SK-N-SH (cell line): ENCODE data around the gene ATP6V1G2. TPM values are rescaled to one million over a fixed set of nuclear protein-coding genes. Genes with fewer than 3 reads are reported as not detected.
A peak's percentile ranks its signal among the peaks of the same experiment; 100 is the strongest.

ENCODE experiments used
- CTCF ChIA-PET: fragments of 300-600, 350-600 bp; formaldehyde crosslinking; extraction: SDS; loops from one replicate; lab custom pipeline; 2021; lab: Yijun Ruan, JAX
- POLR2A ChIA-PET: fragments of 350-600 bp; sonication (Branson Sonifier 250); formaldehyde crosslinking; extraction: SDS; loops from one replicate; lab custom pipeline; 2020; ENCODE audit warnings: antibody characterized with exemption, inconsistent platforms; lab: Yijun Ruan, JAX
- DNase-seq: peaks from one replicate; pipeline ENCODE4 v3.0.0; 2012
- H2AFZ ChIP-seq: fragments of 200-600 bp; sonication (generic); 2 replicates; pipeline ENCODE4 v1.8.1; 2016; ENCODE audit warnings: antibody characterized with exemption, mild to moderate bottlenecking, low read depth
- H3F3A ChIP-seq: fragments of 200-600 bp; sonication (generic); replicated peaks from 2 replicates; pipeline ENCODE3; 2016; ENCODE audit warnings: antibody characterized with exemption, mild to moderate bottlenecking; ENCODE audit not compliant: insufficient read depth
- H3K27ac ChIP-seq, 2 experiments: fragments of 200-500 bp in 1 of 2; fragments of 200-600 bp in 1 of 2; sonication (Bioruptor generic) in 1 of 2; sonication (generic), shearing (Covaris generic) in 1 of 2; 2 replicates each; pipeline versions ENCODE4 v1.5.1 to v1.6.1; 2014 to 2016; ENCODE audit warnings: low read depth in 2 of 2, inconsistent platforms in 1 of 2, low read length in 1 of 2, mild to moderate bottlenecking in 1 of 2, mixed read lengths in 1 of 2
- H3K27me3 ChIP-seq: fragments of 200-600 bp; sonication (generic), shearing (Covaris generic); 2 replicates; pipeline ENCODE4 v1.6.1; 2016; ENCODE audit warnings: mixed run types; ENCODE audit not compliant: insufficient read depth
- H3K36me3 ChIP-seq, 2 experiments: fragments of 200-500 bp in 1 of 2; fragments of 200-600 bp in 1 of 2; sonication (Bioruptor generic) in 1 of 2; sonication (generic) in 1 of 2; replicated peaks in 1 of 2; 2 replicates each; pipeline versions ENCODE3 to v1.5.1; 2014 to 2016; ENCODE audit warnings: low read length in 1 of 2, mild to moderate bottlenecking in 1 of 2; ENCODE audit not compliant: insufficient read depth in 2 of 2, control insufficient read depth in 1 of 2
- H3K4me1 ChIP-seq, 2 experiments: fragments of 200-500 bp in 1 of 2; fragments of 200-600 bp in 1 of 2; sonication (Bioruptor generic) in 1 of 2; sonication (generic), shearing (Covaris generic) in 1 of 2; 2 replicates each; pipeline versions ENCODE4 v1.5.1 to v1.6.1; 2014 to 2016; ENCODE audit warnings: low read depth in 1 of 2, low read length in 1 of 2, mixed run types in 1 of 2; ENCODE audit not compliant: insufficient read depth in 2 of 2, control insufficient read depth in 1 of 2
- H3K4me2 ChIP-seq: fragments of 200-600 bp; sonication (generic), shearing (Covaris generic); 2 replicates; pipeline ENCODE4 v1.6.1; 2017; ENCODE audit warnings: mixed run types
- H3K4me3 ChIP-seq, 2 experiments: fragments of 200-500 bp in 1 of 2; fragments of 200-600 bp in 1 of 2; sonication (Bioruptor generic) in 1 of 2; sonication (generic), shearing (Covaris generic) in 1 of 2; 2 replicates each; pipeline versions ENCODE4 v1.5.1 to v1.8.1; 2014 to 2016; ENCODE audit warnings: low read depth in 2 of 2, inconsistent platforms in 1 of 2, low read length in 1 of 2, mild to moderate bottlenecking in 1 of 2, mixed read lengths in 1 of 2, moderate library complexity in 1 of 2
- H3K79me2 ChIP-seq: fragments of 200-600 bp; sonication (generic); 2 replicates; pipeline ENCODE4 v1.8.1; 2017; ENCODE audit warnings: mild to moderate bottlenecking; ENCODE audit not compliant: insufficient read depth
- H3K9ac ChIP-seq: fragments of 200-600 bp; sonication (generic); 2 replicates; pipeline ENCODE4 v1.6.1; 2017; ENCODE audit warnings: mixed run types
- H3K9me2 ChIP-seq: fragments of 200-600 bp; sonication (generic); 2 replicates; pipeline ENCODE4 v1.6.1; 2017; ENCODE audit warnings: mixed run types
- H3K9me3 ChIP-seq: fragments of 200-600 bp; sonication (generic); 2 replicates; pipeline ENCODE4 v1.6.1; 2017; ENCODE audit warnings: mixed run types, mild to moderate bottlenecking, moderate library complexity
- H4K20me1 ChIP-seq: fragments of 200-600 bp; sonication (generic); 2 replicates; pipeline ENCODE4 v1.6.1; 2017; ENCODE audit warnings: mild to moderate bottlenecking, mixed run types; ENCODE audit not compliant: insufficient read depth
- ELF1 ChIP-seq: IDR thresholded peaks from 2 replicates; pipeline ENCODE4 v1.4.0; 2012
- EP300 ChIP-seq, 2 experiments: IDR thresholded peaks; 2 replicates each; pipeline versions ENCODE4 v1.4.0 to v1.6.1; 2012; ENCODE audit warnings: borderline replicate concordance in 1 of 2, low read depth in 1 of 2, low read length in 1 of 2
- FOSL2 ChIP-seq: IDR thresholded peaks from 2 replicates; pipeline ENCODE4 v1.4.0; 2012; ENCODE audit warnings: low read depth, mild to moderate bottlenecking, moderate library complexity, borderline replicate concordance
- FOXJ3 ChIP-seq: sonication (generic); formaldehyde crosslinking; IDR thresholded peaks from 2 replicates; pipeline ENCODE4 v1.5.1; 2020; ENCODE audit warnings: mild to moderate bottlenecking, missing genetic modification reagents
- FOXM1 ChIP-seq: IDR thresholded peaks from 2 replicates; pipeline ENCODE4 v1.4.0; 2012; ENCODE audit warnings: low read depth, mild to moderate bottlenecking
- GABPA ChIP-seq: IDR thresholded peaks from 2 replicates; pipeline ENCODE4 v1.4.0; 2012; ENCODE audit warnings: low read depth, mild to moderate bottlenecking
- GATA2 ChIP-seq: sonication (generic); formaldehyde crosslinking; IDR thresholded peaks from 2 replicates; pipeline ENCODE4 v1.5.0; 2020; ENCODE audit warnings: mild to moderate bottlenecking, missing genetic modification reagents
- MAX ChIP-seq: IDR thresholded peaks from 2 replicates; pipeline ENCODE4 v1.4.0; 2012; ENCODE audit warnings: low read depth
- MEF2A ChIP-seq: IDR thresholded peaks from 2 replicates; pipeline ENCODE4 v1.4.0; 2012; ENCODE audit warnings: low read depth, borderline replicate concordance
- NFIC ChIP-seq: IDR thresholded peaks from 2 replicates; pipeline ENCODE4 v1.4.0; 2012; ENCODE audit warnings: borderline replicate concordance
- TEAD4 ChIP-seq: IDR thresholded peaks from 2 replicates; pipeline ENCODE4 v1.4.0; 2012; ENCODE audit warnings: mild to moderate bottlenecking, borderline replicate concordance; ENCODE audit not compliant: insufficient read depth
- YY1 ChIP-seq: IDR thresholded peaks from 2 replicates; pipeline ENCODE4 v1.4.0; 2012; ENCODE audit warnings: low read depth, mild to moderate bottlenecking
- WGBS: methylation state at CpG from one replicate; pipeline ENCODE4 v1.1.6; 2017; ENCODE audit warnings: low lambda C conversion rate; 5-methylcytosine and 5-hydroxymethylcytosine counted together
- polyA plus RNA-seq, 3 experiments: library from polyadenylated mRNA; depleted of rRNA; stranded (reverse); fragments of >200 nt; gene quantifications; 2 replicates each; pipeline ENCODE4 v1.2.3, GENCODE V29; 2012
- TF ChIP-seq, protein P1 (sequence below): IDR thresholded peaks from 2 replicates; pipeline ENCODE4; 2012
- TF ChIP-seq, protein P2 (sequence below): IDR thresholded peaks from 2 replicates; pipeline ENCODE4 v1.4.0; 2012; ENCODE audit warnings: low read depth, borderline replicate concordance
- TF ChIP-seq, protein P3 (sequence below): fragments of 150-350 bp; IDR thresholded peaks from 2 replicates; pipeline ENCODE4 v1.6.1; 2017; ENCODE audit warnings: antibody characterized with exemption, low read length, low read depth, borderline replicate concordance
- TF ChIP-seq, protein P4 (sequence below): fragments of 200-600 bp; sonication (generic); IDR thresholded peaks from 2 replicates; pipeline ENCODE4 v1.6.1; 2017; ENCODE audit warnings: antibody characterized with exemption, mild to moderate bottlenecking, moderate library complexity
- TF ChIP-seq, protein P5 (sequence below): IDR thresholded peaks from 2 replicates; pipeline ENCODE4 v1.4.0; 2012; ENCODE audit warnings: low read depth, borderline replicate concordance

ATP6V1G2 gene
- polyA plus RNA-seq, 1 of the 3 experiments (the other 2 are of a cell fraction), result 13.6 TPM

GRCh38 chr6:31525553-31525931, 20.9 kb downstream of the ATP6V1G2 start:
- Histone ChIP-seq H3K27ac (peak overlapping the region in 1 of 2 experiments; percentile 80; a peak in 2 of 4 replicates), H3K4me1 (peaks cover 0 to 14% of the 10 kb centered on the region in 2 experiments; a peak in 2 of 4 replicates), H3F3A (peaks cover 12% of the 10 kb centered on the region), H3K9me3 (no peaks in the 10 kb centered on the region), H3K4me2 (peak overlapping the region; percentile 64; the same call in 1 of the 2 replicates), H4K20me1 (peaks cover 7% of the 10 kb centered on the region; the same call in 1 of the 2 replicates), H3K4me3 (no peak overlapping the region), H3K9me2 (no peaks in the 10 kb centered on the region), H3K79me2 (no peaks in the 10 kb centered on the region), H3K27me3 (no peaks in the 10 kb centered on the region), H3K36me3 (peaks cover 6 to 11% of the 10 kb centered on the region in 2 experiments), H2AFZ (0 out of 2 replicates have a peak overlapping the region, but pooled peaks have one; percentile 29), H3K9ac (0 out of 2 replicates have a peak overlapping the region, but pooled peaks have one; percentile 12)
- TF ChIP-seq FOSL2 (no peak), GATA2 (no peak), YY1 (no peak), MAX (no peak), GABPA (no peak), NFIC (no peak), FOXM1 (no peak), MEF2A (no peak), FOXJ3 (CRISPR knock-in tag) (no peak)
- TF ChIP-seq, protein P1, sequence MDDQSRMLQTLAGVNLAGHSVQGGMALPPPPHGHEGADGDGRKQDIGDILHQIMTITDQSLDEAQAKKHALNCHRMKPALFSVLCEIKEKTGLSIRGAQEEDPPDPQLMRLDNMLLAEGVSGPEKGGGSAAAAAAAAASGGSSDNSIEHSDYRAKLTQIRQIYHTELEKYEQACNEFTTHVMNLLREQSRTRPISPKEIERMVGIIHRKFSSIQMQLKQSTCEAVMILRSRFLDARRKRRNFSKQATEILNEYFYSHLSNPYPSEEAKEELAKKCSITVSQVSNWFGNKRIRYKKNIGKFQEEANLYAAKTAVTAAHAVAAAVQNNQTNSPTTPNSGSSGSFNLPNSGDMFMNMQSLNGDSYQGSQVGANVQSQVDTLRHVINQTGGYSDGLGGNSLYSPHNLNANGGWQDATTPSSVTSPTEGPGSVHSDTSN, result no peak
- TF ChIP-seq, protein P2, sequence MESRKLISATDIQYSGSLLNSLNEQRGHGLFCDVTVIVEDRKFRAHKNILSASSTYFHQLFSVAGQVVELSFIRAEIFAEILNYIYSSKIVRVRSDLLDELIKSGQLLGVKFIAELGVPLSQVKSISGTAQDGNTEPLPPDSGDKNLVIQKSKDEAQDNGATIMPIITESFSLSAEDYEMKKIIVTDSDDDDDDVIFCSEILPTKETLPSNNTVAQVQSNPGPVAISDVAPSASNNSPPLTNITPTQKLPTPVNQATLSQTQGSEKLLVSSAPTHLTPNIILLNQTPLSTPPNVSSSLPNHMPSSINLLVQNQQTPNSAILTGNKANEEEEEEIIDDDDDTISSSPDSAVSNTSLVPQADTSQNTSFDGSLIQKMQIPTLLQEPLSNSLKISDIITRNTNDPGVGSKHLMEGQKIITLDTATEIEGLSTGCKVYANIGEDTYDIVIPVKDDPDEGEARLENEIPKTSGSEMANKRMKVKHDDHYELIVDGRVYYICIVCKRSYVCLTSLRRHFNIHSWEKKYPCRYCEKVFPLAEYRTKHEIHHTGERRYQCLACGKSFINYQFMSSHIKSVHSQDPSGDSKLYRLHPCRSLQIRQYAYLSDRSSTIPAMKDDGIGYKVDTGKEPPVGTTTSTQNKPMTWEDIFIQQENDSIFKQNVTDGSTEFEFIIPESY, result no peak
- TF ChIP-seq, protein P3, sequence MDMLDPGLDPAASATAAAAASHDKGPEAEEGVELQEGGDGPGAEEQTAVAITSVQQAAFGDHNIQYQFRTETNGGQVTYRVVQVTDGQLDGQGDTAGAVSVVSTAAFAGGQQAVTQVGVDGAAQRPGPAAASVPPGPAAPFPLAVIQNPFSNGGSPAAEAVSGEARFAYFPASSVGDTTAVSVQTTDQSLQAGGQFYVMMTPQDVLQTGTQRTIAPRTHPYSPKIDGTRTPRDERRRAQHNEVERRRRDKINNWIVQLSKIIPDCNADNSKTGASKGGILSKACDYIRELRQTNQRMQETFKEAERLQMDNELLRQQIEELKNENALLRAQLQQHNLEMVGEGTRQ, result no peak
- 66% methylated on average over 8 of the region's 8 CpGs for WGBS
- no peak for DNase-seq
- ChIA-PET CTCF (interaction anchor here (1.2 to 1.4 kb wide), 2 partner anchors 31 to 73 kb away, joined by 3 to 5 read pairs; no protein-coding TSS in a partner anchor), POLR2A (interaction anchor here (0.6 kb wide), 1 partner anchor 127 kb away, joined by 4 read pairs; the partner anchor contains the start of gene BAG6)

GRCh38 chr6:31521835-31522234, 24.6 kb downstream of the ATP6V1G2 start:
- Histone ChIP-seq H3K9me2 (no peaks in the 10 kb centered on the region), H3K27me3 (peaks cover 11% of the 10 kb centered on the region; the same call in 1 of the 2 replicates), H3K9ac (no peak overlapping the region), H2AFZ (no peak overlapping the region), H3K36me3 (no peaks in the 10 kb centered on the region), H3K9me3 (no peaks in the 10 kb centered on the region), H3K27ac (no peak overlapping the region), H3K4me2 (no peak overlapping the region), H4K20me1 (no peaks in the 10 kb centered on the region), H3K4me3 (no peak overlapping the region), H3K4me1 (peaks cover 0 to 13% of the 10 kb centered on the region in 2 experiments; a peak in 2 of 4 replicates), H3K79me2 (no peaks in the 10 kb centered on the region), H3F3A (no peaks in the 10 kb centered on the region)
- CTCF ChIA-PET, result no interaction called here
- DNase-seq, result no peak
- POLR2A ChIA-PET, result no interaction called here
- 5% methylated on average over 3 of the region's 3 CpGs for WGBS
- no peak for TF ChIP-seq ELF1
- no peak for TF ChIP-seq TEAD4
- TF ChIP-seq, protein P4, sequence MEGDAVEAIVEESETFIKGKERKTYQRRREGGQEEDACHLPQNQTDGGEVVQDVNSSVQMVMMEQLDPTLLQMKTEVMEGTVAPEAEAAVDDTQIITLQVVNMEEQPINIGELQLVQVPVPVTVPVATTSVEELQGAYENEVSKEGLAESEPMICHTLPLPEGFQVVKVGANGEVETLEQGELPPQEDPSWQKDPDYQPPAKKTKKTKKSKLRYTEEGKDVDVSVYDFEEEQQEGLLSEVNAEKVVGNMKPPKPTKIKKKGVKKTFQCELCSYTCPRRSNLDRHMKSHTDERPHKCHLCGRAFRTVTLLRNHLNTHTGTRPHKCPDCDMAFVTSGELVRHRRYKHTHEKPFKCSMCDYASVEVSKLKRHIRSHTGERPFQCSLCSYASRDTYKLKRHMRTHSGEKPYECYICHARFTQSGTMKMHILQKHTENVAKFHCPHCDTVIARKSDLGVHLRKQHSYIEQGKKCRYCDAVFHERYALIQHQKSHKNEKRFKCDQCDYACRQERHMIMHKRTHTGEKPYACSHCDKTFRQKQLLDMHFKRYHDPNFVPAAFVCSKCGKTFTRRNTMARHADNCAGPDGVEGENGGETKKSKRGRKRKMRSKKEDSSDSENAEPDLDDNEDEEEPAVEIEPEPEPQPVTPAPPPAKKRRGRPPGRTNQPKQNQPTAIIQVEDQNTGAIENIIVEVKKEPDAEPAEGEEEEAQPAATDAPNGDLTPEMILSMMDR, result no peak
- TF ChIP-seq, protein P5, sequence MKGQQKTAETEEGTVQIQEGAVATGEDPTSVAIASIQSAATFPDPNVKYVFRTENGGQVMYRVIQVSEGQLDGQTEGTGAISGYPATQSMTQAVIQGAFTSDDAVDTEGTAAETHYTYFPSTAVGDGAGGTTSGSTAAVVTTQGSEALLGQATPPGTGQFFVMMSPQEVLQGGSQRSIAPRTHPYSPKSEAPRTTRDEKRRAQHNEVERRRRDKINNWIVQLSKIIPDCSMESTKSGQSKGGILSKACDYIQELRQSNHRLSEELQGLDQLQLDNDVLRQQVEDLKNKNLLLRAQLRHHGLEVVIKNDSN, result no peak
- no peak for TF ChIP-seq EP300 (IDR thresholded peaks at IDR 0.05; ENCODE audit: borderline replicate concordance in 1 of 2, low read depth in 1 of 2, low read length in 1 of 2)
